Ramos (cell line): ENCODE measurements around the gene KCTD6.

ENCODE experiments used
- in situ Hi-C: fragments of 300-500 bp; cut with MboI; formaldehyde crosslinking; loops from one replicate; pipeline ENCODE4 v1.14.3; 2022; ENCODE audit warnings: low sequenced_read_pairs; ENCODE audit not compliant: unreplicated experiment

KCTD6 gene

GRCh38 chr3:58540176-58540858, 48.4 kb downstream of the KCTD6 start:
- in situ Hi-C loops: no loop called here

GRCh38 chr3:58544541-58544940, 52.6 kb downstream of the KCTD6 start:
- in situ Hi-C loops: no loop called here

GRCh38 chr3:58551636-58552180, 59.8 kb downstream of the KCTD6 start:
- in situ Hi-C loops: no loop called here
